GM21619 (cell line): ENCODE measurements around the gene CDH4.

Experiments
- ATAC-seq: cut with Tn5 transposase; IDR thresholded peaks from one replicate; pipeline ENCODE4 v1.9.1; 2021; ENCODE audit not compliant: unreplicated experiment

The CDH4 gene

GRCh38 chr20:61482056-61482887 is 230.2 kb downstream of the CDH4 start:
- no peak for ATAC-seq

- ATAC-seq = no peak
Observed at GRCh38 chr20:61482901-61483300, 230.8 kb downstream of the CDH4 start.

DNA sequence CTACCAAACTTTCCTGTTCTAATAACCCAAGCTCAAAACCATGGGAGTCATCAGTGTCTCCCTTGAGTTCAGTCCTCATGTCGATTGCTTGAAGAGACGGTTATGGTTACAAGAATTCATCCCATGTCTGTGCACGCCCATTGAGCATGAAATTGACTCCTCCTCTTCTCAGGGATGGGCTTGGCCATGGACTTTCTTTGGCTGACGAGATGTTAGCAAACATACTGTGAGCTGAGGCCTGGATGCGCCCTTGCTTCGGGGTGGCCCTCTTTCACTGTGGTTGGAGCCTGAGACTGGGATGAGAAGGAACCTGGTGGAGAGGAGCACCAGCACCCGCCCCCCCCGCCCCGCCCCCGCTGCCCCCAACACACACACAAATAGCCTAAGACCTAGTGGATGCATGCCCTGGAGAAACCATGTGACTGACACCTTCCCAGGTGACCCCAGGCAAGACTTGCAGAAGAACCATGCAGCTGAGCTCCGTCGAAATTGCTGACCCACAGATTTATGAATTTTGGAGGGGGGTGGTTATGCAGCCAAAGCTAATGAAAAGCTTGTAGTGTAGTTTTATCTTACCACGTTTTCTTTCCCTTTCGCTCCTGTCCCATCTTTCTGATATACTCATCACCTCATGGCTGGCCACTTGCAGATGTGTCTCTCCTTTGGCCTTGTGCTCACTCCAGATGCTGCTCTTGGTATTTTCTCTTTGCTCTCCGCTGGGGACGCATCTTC is 231.4 kb downstream of the CDH4 start:
- no peak for ATAC-seq

GRCh38 chr20:61486198-61486597 is 234.1 kb downstream of the CDH4 start:
- ATAC-seq = no peak

DNA sequence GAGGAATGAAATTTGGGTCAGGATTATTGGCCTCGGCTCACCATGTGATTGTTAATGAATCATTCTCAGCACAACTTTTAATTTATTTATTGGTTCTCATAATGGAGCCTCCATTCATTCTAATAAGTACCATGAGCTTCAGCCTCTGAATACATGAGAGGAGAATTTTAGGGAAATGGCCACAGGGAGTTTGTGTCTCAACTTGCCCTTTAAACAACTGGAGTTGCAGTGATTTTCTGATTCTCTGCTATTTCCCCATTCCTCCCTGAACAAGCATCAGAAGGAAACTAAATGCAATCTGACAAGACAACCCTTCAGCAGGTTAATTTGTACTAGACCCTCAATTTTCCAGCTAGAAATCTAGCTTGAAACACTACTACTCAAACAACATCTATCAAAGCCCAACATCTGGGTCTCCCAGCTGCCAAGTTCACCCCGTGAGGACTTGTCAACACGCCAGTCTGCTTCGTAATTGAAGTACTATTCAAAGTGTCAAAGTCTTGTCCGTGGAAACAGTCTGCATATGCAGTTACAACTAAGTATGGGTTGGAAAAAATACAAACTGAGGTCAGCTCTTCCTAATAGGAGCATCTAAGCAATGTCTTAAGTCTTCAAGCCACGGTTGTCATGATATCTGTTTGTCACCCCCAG is 235.4 kb downstream of the CDH4 start:
- ATAC-seq = no peak

- ATAC-seq = no peak
Observed at GRCh38 chr20:61487997-61488371, 235.9 kb downstream of the CDH4 start.

DNA sequence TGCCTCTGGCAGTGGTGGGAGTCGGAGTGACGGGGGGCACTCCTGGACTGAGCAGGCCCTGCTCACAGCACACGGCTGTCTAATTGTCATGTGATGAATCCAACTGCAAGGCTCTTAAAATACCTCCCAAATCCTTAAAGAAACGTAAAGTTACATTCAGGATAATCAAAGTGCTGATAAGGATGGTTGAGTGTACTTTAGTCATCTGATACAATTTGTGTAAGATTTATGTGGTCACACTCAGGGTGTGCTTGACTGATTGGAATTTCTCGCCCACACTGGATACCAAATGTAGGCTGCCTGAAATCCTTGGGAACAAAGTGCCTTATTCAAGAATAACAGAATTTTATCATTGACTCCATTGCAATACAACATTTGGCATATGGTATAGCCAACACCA is 238.7 kb downstream of the CDH4 start:
- no peak for ATAC-seq

GRCh38 chr20:61492065-61492464 is 240.0 kb downstream of the CDH4 start:
- no peak for ATAC-seq

DNA sequence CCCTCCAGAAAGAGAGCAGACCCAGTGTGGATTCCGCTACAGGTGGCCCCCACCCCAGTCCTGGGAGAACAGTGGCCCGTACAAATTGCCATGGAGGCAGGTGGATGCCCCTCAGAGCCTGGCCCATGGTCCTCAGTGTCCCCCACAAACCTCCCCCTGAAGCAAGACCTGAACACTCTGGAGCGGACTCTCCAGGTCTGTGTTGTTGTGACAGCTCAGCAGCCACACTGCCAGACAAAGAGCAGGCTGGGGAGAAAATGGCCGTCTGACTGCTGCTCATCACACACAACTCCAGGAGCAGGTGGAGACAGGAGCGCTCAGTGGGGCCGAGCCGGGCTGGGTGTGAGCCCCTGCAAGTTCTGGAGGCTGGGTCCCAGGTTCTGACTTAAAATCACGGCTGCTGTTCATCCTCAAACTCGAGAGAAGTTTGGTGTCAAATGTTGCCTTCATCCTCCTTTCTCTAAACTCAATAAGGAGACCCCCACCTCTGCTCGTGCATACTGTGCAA is 241.8 kb downstream of the CDH4 start:
- ATAC-seq = no peak

GRCh38 chr20:61494763-61495575 is 242.9 kb downstream of the CDH4 start:
- ATAC-seq = no peak

- ATAC-seq = no peak
Observed at GRCh38 chr20:61497029-61497627, 245.1 kb downstream of the CDH4 start.

GRCh38 chr20:61499859-61500554 is 247.9 kb downstream of the CDH4 start:
- no peak for ATAC-seq

DNA sequence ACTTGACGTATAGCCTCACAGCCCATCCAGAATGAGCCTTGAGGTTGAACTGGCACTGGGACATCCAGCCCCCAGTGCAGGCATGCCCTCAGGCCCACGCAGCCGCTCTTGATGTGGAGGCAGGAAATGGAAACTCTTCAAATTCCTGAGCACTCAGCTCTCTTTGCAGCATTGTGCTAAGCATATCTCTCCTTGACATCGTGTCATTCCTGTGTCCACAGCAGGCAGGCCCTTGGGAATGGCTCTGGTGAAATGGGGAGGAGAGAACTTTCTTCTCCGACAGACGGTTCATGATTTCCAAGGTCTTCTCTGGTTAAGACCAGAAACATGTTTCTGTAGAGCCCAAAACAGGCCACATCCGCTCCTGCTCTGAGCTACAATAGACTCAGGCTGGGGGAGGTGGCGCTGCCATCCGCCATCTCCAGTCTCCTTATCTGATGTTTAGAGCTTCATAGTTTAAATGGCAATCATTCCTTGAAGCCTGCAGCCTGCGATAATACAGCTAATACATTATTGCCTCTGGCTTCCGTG is 248.8 kb downstream of the CDH4 start:
- ATAC-seq = no peak

DNA sequence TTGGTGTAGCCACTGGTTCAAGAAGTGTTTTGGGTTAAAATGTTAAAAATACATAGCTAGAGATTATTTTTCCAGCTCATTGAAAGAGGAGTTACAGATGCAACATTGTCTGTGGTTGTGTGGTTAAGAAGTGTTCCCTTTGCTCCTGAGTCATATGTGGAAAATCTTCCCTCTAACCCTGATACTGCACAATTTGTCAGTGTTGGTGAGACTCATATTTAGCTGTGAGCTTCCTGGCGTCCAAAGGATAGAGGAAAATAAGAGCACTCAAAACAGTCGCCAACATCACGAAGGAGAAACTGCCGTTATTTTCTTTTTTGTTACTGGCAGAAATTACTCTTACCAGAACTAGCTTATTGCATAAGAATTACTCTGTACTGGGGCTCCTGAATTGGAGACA is 250.4 kb downstream of the CDH4 start:
- ATAC-seq = no peak

GRCh38 chr20:61503106-61503505 is 251.0 kb downstream of the CDH4 start:
- no peak for ATAC-seq

DNA sequence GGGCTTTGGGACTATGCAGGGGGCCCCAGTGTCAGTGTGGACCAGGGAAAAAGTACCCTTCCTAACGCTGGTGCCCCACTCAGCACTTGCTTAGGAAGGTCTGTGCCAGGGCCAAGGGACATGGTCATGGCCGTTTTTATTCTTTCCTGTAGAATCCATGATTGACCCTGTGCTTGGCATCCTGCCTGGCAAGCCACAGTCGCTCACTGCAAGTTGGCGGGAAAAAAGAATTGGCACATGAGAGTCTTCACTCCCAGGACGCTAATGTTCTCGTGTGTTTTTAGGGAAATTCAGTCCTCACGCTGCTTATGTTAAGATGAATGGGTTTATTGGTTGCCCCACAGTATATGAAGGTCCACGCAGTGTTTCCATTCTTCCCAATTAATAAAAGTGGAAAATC is 253.4 kb downstream of the CDH4 start:
- no peak for ATAC-seq

- ATAC-seq = no peak
Observed at GRCh38 chr20:61507778-61508177, 255.7 kb downstream of the CDH4 start.

DNA sequence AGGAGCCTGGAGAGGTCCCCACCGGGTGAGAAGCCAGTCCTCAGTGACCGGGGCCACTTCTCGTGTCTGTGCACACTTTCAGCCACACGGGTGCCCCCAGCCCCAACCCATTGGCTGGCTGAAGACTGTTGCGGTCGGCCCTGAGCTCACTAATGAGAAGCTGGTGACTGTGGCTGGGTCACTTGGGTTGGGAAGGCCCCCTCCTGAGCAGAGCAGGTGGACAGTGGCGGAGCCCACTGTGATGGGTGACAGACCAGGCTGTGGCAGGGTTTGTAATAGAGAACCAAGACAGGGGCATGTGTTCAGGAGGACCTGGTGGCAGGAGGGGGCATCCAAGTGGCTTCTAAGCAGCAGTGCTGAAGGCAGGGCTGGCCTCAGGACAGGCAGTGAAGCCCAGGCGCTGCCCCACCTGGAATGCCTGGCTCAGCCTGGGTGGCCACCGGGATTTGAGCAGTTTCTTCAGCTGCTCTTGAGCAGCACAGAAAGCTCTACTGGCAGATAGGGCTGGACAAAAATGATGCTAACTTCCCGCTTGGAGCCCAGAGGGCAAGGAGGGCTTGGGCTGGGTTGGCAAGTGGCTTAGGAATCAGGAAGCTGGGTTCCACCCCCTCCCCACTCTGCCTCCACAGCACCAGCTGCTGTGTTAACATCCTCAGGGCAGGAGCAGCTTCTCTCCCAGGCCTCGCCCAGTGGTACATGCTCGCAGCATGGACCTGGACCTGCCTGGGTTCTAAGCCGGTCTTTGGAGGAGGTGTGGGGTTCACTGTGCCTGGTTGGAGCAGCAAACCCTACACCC is 256.4 kb downstream of the CDH4 start:
- ATAC-seq = no peak

GRCh38 chr20:61510778-61511330 is 258.8 kb downstream of the CDH4 start:
- no peak for ATAC-seq
